Ishikawa (cell line): ENCODE data around the gene HNRNPC.
A peak's percentile ranks its signal among the peaks of the same experiment; 100 is the strongest.

Experiments
- CEBPB ChIP-seq: IDR thresholded peaks from 2 replicates; pipeline ENCODE4 v1.6.1; 2012
- CREB1 ChIP-seq: IDR thresholded peaks from 2 replicates; pipeline ENCODE4 v1.6.1; 2012; ENCODE audit warnings: low read depth
- EGR1 ChIP-seq: IDR thresholded peaks from 2 replicates; pipeline ENCODE4 v1.6.1; 2012
- EP300 ChIP-seq: IDR thresholded peaks from 2 replicates; pipeline ENCODE4 v1.6.1; 2012; ENCODE audit warnings: borderline replicate concordance
- FOXM1 ChIP-seq: IDR thresholded peaks from 2 replicates; pipeline ENCODE4 v1.6.1; 2012; ENCODE audit warnings: low read depth, borderline replicate concordance
- NFIC ChIP-seq: IDR thresholded peaks from 2 replicates; pipeline ENCODE4 v1.6.1; 2012
- RAD21 ChIP-seq: IDR thresholded peaks from 2 replicates; pipeline ENCODE4 v1.6.1; 2012; ENCODE audit warnings: low read depth
- TAF1 ChIP-seq: IDR thresholded peaks from 2 replicates; pipeline ENCODE4 v1.6.1; 2012; ENCODE audit warnings: low read depth, mild to moderate bottlenecking
- TCF12 ChIP-seq: IDR thresholded peaks from 2 replicates; pipeline ENCODE4 v1.6.1; 2012; ENCODE audit warnings: low read depth
- TEAD4 ChIP-seq: IDR thresholded peaks from 2 replicates; pipeline ENCODE4 v1.6.1; 2012
- YY1 ChIP-seq: IDR thresholded peaks from 2 replicates; pipeline ENCODE4 v1.6.1; 2012; ENCODE audit warnings: low read depth
- ZBTB7A ChIP-seq: IDR thresholded peaks from 2 replicates; pipeline ENCODE4 v1.6.1; 2012; ENCODE audit warnings: low read depth
- TF ChIP-seq, protein P1 (sequence below): IDR thresholded peaks from 2 replicates; pipeline ENCODE4 v1.6.1; 2012
- TF ChIP-seq, protein P2 (sequence below): IDR thresholded peaks from 2 replicates; pipeline ENCODE4 v1.6.1; 2012
- TF ChIP-seq, protein P3 (sequence below): IDR thresholded peaks from 2 replicates; pipeline ENCODE4 v1.6.1; 2012; ENCODE audit warnings: low read depth, mild to moderate bottlenecking

HNRNPC gene

GRCh38 chr14:21275261-21275858 lies 6.1 kb upstream of the HNRNPC start:
- TF ChIP-seq NFIC: no peak
- no peak for TF ChIP-seq EP300
- no peak for TF ChIP-seq YY1

- TF ChIP-seq, protein P1, sequence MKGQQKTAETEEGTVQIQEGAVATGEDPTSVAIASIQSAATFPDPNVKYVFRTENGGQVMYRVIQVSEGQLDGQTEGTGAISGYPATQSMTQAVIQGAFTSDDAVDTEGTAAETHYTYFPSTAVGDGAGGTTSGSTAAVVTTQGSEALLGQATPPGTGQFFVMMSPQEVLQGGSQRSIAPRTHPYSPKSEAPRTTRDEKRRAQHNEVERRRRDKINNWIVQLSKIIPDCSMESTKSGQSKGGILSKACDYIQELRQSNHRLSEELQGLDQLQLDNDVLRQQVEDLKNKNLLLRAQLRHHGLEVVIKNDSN: no peak
- TF ChIP-seq, protein P2, sequence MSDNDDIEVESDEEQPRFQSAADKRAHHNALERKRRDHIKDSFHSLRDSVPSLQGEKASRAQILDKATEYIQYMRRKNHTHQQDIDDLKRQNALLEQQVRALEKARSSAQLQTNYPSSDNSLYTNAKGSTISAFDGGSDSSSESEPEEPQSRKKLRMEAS: 0 out of 2 replicates have a peak, but pooled peaks have one; percentile 18
- no peak for TF ChIP-seq TAF1
Observed at GRCh38 chr14:21268617-21269251, 508 bp downstream of the HNRNPC start.

DNA sequence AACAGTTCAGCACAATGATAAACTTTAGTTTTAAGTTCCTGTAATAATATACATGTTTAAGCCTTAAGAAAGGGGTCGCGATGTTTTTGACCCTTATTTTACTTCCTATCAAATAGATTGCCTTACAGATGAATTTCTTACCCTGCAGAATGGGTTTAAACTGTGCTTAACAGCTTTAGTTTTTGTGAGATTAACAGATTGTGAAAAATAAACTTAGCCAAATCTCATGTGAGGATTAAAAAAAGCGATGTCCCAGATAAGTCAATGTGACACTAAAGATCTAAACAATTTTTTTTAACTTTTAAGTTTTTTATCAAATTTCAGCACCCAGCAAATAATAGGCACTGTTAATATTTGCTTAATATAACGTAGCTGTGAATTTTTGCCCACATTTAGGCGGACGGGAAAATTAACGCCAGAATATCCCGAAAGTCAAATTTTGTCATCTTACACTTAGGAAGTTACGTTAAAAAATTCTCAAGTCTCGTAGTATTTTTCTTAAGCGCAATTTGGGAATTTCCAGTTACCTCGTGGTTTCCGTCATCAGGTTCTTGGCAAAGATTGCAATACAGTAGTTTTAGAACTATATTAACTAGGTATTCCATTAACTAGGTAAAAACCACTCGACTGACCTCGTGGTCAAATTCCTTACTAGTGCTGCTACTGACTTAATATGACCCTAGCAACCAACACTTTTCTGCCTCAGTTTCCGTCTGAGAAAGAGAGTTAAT lies 1.2 kb downstream of the HNRNPC start:
- TF ChIP-seq YY1 (no peak), TAF1 (no peak), FOXM1 (no peak), TEAD4 (no peak), CREB1 (no peak), RAD21 (no peak), TCF12 (no peak), EGR1 (no peak), CEBPB (no peak), EP300 (no peak), NFIC (no peak), ZBTB7A (no peak)
- TF ChIP-seq, protein P2: no peak
- TF ChIP-seq, protein P3, sequence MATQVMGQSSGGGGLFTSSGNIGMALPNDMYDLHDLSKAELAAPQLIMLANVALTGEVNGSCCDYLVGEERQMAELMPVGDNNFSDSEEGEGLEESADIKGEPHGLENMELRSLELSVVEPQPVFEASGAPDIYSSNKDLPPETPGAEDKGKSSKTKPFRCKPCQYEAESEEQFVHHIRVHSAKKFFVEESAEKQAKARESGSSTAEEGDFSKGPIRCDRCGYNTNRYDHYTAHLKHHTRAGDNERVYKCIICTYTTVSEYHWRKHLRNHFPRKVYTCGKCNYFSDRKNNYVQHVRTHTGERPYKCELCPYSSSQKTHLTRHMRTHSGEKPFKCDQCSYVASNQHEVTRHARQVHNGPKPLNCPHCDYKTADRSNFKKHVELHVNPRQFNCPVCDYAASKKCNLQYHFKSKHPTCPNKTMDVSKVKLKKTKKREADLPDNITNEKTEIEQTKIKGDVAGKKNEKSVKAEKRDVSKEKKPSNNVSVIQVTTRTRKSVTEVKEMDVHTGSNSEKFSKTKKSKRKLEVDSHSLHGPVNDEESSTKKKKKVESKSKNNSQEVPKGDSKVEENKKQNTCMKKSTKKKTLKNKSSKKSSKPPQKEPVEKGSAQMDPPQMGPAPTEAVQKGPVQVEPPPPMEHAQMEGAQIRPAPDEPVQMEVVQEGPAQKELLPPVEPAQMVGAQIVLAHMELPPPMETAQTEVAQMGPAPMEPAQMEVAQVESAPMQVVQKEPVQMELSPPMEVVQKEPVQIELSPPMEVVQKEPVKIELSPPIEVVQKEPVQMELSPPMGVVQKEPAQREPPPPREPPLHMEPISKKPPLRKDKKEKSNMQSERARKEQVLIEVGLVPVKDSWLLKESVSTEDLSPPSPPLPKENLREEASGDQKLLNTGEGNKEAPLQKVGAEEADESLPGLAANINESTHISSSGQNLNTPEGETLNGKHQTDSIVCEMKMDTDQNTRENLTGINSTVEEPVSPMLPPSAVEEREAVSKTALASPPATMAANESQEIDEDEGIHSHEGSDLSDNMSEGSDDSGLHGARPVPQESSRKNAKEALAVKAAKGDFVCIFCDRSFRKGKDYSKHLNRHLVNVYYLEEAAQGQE: no peak
- TF ChIP-seq, protein P1: no peak

DNA sequence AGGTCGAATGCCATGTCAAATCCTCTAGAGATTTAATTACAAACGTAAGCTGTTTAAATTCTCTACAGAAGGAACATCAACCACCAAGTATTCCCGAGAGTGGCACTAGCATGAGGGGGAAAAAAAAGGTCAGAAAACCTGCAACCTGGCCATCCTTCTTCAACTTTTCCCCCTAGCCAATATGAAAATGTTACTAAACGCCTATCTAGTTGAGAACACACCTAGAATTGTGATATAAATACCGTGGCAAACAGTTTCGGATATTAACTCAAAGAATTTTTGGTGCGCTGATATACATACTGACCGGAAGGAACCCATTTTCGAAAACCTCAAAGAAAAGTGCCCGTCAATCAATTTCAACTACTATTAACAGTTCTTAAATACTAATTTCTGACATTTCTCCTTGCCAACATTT lies 1.8 kb downstream of the HNRNPC start:
- TF ChIP-seq RAD21 (no peak), FOXM1 (no peak), TEAD4 (no peak), CEBPB (no peak), YY1 (no peak), NFIC (no peak), TCF12 (no peak), EGR1 (no peak), CREB1 (no peak), EP300 (no peak), TAF1 (no peak), ZBTB7A (no peak)
- TF ChIP-seq, protein P3: no peak
- TF ChIP-seq, protein P2: no peak
- TF ChIP-seq, protein P1: no peak

- TF ChIP-seq TCF12: no peak
- TF ChIP-seq FOXM1: no peak
- TF ChIP-seq, protein P2: no peak
- TF ChIP-seq, protein P1: no peak
- no peak for TF ChIP-seq TAF1
- no peak for TF ChIP-seq CREB1
- TF ChIP-seq ZBTB7A: no peak
- no peak for TF ChIP-seq CEBPB
- TF ChIP-seq, protein P3: no peak
- no peak for TF ChIP-seq YY1
- TF ChIP-seq TEAD4: no peak
- TF ChIP-seq RAD21: no peak
- no peak for TF ChIP-seq EP300
- TF ChIP-seq EGR1: no peak
- no peak for TF ChIP-seq NFIC
Observed at GRCh38 chr14:21264025-21264801, 5.0 kb downstream of the HNRNPC start.
